Ishikawa (cell line): Measurements from ENCODE around the gene SMCHD1.

ENCODE experiments used
- CREB1 ChIP-seq: IDR thresholded peaks from 2 replicates; pipeline ENCODE4 v1.6.1; 2012; ENCODE audit warnings: low read depth
- EP300 ChIP-seq: IDR thresholded peaks from 2 replicates; pipeline ENCODE4 v1.6.1; 2012; ENCODE audit warnings: borderline replicate concordance
- RAD21 ChIP-seq: IDR thresholded peaks from 2 replicates; pipeline ENCODE4 v1.6.1; 2012; ENCODE audit warnings: low read depth
- TAF1 ChIP-seq: IDR thresholded peaks from 2 replicates; pipeline ENCODE4 v1.6.1; 2012; ENCODE audit warnings: low read depth, mild to moderate bottlenecking
- YY1 ChIP-seq: IDR thresholded peaks from 2 replicates; pipeline ENCODE4 v1.6.1; 2012; ENCODE audit warnings: low read depth

- TF ChIP-seq TAF1, result no peak
- TF ChIP-seq CREB1, result no peak
- TF ChIP-seq EP300, result no peak
- TF ChIP-seq RAD21, result no peak
- no peak for TF ChIP-seq YY1
Observed at GRCh38 chr18:2609604-2610003, 45.9 kb upstream of the SMCHD1 start.
